Choroid plexus epithelial cell (primary cell): Measurements from ENCODE around the gene EFNA5.

Source experiments
- DNase-seq: peaks from one replicate; pipeline ENCODE4 v3.0.0-alpha.2; 2010; ENCODE audit warnings: low read depth
- H3K4me3 ChIP-seq: 2 replicates; pipeline ENCODE4 v1.5.1; 2011; ENCODE audit warnings: low read depth, mild to moderate bottlenecking, control low read depth, low read length, moderate library complexity
- TF ChIP-seq, protein P1 (sequence below): conservative IDR thresholded peaks from 2 replicates; pipeline ENCODE4 v1.5.1; 2011; ENCODE audit warnings: low read depth, mild to moderate bottlenecking, control low read depth, inconsistent platforms, low read length, moderate library complexity

EFNA5 gene

DNA sequence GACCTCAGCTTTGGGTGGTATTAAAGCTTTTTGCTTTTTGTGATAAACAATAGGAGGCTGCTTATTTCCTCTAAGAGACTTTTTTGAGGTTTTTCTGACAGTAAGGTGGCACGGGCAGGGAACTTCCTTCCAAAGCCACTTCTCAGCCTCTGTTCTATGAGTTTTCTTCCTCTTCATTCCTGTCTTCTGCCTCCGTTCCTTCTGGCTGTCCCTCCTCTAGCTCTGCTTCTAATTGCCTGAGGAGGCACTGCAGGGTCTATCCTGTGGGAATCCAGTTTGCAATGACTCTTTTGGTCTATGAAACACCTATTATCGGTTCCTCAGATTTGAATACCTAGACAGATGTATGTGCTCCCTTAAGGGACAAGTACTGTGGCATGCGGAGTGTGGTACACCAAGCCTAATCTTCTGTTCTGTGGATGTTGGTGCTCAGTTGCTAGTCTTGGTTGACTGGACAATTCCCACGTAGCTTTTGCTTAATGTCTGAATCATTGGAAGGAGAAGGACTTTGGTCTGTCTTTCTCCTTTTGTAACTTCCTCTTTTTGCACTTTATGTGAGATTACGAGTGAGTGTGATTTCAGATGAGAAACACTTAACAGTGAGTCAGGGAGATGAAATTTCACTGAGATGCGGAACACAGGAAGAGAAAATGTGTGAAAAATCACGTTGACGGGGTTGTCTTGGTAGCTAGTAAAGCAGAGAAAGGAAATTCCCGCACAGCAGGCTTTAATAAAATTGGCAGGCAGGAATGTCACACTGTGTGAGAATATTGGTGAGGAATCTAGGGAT, 305.2 kb downstream of the EFNA5 start:
- TF ChIP-seq, protein P1, sequence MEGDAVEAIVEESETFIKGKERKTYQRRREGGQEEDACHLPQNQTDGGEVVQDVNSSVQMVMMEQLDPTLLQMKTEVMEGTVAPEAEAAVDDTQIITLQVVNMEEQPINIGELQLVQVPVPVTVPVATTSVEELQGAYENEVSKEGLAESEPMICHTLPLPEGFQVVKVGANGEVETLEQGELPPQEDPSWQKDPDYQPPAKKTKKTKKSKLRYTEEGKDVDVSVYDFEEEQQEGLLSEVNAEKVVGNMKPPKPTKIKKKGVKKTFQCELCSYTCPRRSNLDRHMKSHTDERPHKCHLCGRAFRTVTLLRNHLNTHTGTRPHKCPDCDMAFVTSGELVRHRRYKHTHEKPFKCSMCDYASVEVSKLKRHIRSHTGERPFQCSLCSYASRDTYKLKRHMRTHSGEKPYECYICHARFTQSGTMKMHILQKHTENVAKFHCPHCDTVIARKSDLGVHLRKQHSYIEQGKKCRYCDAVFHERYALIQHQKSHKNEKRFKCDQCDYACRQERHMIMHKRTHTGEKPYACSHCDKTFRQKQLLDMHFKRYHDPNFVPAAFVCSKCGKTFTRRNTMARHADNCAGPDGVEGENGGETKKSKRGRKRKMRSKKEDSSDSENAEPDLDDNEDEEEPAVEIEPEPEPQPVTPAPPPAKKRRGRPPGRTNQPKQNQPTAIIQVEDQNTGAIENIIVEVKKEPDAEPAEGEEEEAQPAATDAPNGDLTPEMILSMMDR: peak; percentile 28
- peak; percentile 95 for DNase-seq
- H3K4me3 ChIP-seq: no peak overlapping the region

GRCh38 chr5:107364443-107365319, 306.1 kb downstream of the EFNA5 start:
- TF ChIP-seq, protein P1: no peak
- H3K4me3 ChIP-seq: no peak overlapping the region
- no peak for DNase-seq

DNA sequence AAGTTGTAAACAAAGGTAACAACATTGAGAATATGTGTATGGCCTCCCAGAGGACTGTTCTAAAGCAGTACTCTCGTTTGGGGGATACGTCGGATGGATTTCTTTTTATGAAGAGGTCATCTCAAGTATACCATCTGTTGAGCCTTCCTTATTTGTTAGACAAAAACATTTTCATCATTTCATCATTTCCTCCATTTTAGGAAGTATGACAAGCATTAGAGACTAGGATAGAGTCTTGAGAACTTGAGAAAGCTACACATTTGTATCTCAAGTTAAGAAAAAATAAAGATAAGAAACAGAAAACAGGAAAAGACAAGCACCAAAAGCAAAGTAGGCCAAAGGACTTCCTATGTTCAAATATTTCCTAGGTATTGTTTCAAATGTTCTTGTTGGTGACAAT, 307.0 kb downstream of the EFNA5 start:
- DNase-seq: no peak
- TF ChIP-seq, protein P1: no peak
- H3K4me3 ChIP-seq: no peak overlapping the region

DNA sequence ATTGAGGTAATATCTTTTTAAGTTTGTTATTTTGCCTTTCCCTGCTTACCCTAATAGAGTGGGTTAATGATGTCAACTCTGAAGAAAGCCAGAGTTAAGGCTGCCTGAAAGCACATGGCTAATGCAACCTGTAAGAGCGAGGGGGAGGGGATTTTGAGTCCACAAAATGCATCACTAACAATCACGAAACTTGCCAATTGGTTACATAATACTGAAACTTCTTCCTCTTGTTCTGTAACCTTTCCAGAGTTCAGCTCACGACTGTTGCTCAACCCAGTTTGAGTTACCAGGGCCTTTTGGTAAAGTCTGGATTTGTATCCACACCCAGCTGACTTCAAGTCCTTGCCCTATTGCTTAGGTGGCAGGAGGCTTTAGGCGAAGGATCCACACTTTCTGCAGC, 308.8 kb downstream of the EFNA5 start:
- TF ChIP-seq, protein P1: no peak
- peak; percentile 77 for DNase-seq
- H3K4me3 ChIP-seq: no peak overlapping the region

- TF ChIP-seq, protein P1: peak; percentile 26
- no peak overlapping the region for H3K4me3 ChIP-seq
- DNase-seq: no peak
Observed at GRCh38 chr5:107359916-107360234, 310.9 kb downstream of the EFNA5 start.

DNA sequence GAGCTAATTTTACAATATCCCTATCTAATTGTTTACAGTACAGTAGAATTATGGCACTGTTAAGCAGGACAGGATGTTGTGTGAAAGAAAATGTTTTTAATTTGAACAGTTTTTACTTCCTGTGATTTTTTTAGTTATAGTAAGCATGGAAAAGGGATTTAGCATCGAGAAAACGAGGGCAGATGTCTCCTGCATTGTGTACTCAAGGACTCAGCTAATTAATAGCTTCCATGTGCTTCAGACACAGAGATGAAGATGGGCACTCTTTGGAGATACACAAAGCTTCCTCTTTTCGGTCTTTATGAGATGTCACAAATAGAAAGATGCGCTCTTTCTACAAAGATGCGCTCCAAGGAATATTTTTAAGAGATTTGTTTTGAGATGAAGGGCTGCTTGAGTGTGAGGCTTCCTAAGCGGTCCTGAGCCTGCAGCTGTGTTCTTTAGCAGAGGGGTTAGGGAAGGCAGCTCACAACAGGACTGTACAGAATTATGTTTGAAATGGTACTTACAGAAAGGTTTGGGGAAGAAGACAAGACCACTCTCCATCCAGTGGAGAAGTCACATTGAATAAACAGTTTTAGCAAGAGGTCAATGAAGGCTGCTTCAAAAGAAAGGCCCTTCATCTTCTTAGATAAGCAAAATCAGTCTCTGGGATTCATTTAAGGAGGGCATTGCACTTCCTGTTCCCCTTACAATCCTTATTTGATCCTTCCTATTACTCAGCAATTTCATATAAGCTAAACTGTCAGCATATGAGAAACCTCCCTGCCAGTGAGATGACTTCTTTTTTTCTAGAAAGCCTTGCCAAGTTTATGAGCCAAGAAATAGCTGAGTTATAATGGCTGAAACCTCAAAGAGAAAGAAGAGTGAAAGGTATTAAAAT, 311.5 kb downstream of the EFNA5 start:
- TF ChIP-seq, protein P1: no peak
- H3K4me3 ChIP-seq: no peak overlapping the region
- peak; percentile 72 for DNase-seq
